M059J (cell line): ENCODE results near the gene COX5B. TPM values are rescaled to one million over a fixed set of nuclear protein-coding genes. Genes with fewer than 3 reads are reported as not detected.
"Not testable (repeated sequence)": the region's sequence is repeated elsewhere in the genome, so short reads cannot be mapped to it uniquely, and the experiment has no call there.

ENCODE experiments used
- DNase-seq: peaks from one replicate; pipeline ENCODE4 v3.0.0-alpha.2; 2012; ENCODE audit warnings: low read depth
- total RNA-seq: library from RNA; depleted of rRNA; stranded (reverse); fragments of >200 nt; shearing (Covaris generic); gene quantifications from 2 replicates; pipeline ENCODE4 v1.2.3, GENCODE V29; 2014; rRNA removed

The COX5B gene
- total RNA-seq, result 433 and 603 TPM in 2 replicates

DNA sequence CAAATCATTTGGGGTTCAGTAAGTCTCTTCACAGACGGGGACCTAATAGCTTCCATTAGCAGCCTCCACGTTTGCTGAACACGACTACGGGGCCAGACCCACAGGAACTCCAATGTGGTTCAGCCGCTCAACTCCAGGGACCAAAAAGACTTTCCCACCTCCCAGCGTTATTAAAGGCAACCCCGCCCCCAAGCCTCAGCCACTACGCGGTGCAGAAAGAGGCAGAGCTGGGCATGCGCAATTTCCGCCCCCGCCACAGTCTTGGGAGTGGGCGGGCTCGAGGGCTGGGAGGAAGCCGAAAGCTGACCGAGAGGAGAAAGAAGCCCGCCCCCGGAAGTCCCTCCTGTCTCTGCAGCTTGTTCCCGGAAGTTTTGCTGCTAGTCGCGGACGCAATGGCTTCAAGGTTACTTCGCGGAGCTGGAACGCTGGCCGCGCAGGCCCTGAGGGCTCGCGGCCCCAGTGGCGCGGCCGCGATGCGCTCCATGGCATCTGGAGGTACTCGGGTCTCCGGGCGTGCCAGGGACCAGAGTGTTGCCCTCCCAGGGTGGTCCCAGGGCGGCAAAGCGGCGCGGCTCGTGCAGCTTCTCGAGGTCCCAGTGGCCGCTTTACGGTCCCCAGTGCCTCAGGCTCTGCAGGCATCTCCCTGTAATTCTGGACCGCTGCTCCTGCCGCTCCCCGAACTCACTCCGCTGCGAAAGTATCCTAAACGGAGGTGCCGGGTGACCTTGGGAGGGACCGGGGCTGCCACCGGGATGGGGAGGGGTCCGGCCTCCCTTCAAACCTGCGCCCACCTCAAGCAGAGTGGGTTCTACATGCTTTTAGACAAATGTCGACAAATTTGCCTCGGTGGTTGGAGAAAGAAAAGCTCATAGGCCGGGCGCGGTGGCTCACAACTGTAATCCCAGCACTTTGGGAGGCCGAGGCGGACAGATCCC lies at the start of gene COX5B:
COX5B (plus strand) TSS at position 368 of the 935 bp plus-strand sequence; CDS start at position 393, 25 bp downstream.
- peak; percentile 96 for DNase-seq

DNA sequence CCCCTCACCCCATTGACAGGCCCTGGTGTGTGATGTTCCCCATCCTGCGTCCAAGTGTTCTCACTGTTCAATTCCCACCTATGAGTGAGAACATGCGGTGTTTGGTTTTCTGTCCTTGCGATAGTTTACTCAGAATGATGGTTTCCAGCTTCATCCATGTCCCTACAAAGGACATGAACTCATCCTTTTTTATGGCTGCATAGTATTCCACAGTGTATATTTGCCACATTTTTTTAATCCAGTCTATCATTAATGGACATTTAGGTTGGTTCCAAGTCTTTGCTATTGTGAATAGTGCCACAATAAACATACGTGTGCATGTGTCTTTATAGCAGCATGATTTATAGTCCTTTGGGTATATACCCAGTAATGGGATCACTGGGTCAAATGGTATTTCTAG lies 49.7 kb upstream of the COX5B start:
- not testable (repeated sequence) for DNase-seq

GRCh38 chr2:97601537-97601936 lies 44.3 kb upstream of the COX5B start:
- DNase-seq, result not testable (repeated sequence)

GRCh38 chr2:97605109-97605508 lies 40.8 kb upstream of the COX5B start:
- DNase-seq, result not testable (repeated sequence)

DNA sequence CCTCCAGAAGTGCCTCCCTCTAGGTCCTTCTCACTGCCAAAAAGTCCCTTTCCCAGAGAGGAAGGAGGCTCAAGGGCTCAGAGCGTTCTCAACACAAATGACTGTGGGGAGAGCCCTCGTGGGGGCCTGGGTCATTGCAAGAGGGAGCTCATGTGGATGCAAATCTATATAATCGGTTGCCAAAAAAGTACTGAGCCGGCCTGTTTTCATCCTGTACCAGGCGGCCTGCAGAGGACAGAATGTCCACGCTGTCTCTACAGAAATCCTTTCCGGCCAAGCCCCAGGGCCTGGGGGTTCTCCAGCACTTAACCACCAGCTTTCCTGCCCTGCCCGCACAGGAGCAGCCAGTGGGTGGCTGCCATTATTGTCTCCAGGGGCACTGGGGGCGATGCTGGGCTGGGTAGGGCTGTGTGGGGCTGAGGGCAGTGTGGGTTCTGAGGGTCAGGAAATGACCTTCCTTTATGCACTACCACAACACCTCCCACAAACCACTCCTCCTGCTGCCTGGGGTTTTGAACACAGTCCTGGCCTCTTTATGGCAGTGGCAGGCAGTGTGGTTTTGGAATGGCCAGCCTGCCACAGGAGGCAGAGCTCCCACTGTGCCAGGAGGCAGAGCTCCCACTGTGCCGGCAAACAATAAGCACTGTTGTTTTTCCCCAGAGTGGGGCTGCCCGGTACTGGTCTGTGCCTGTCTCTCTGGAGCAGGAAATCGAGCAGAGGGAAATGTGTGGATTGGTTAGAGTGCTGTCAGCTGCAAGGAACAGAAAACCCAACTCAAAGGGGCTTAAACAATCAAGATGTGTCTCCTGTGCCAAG lies 40.1 kb upstream of the COX5B start:
- not testable (repeated sequence) for DNase-seq

- DNase-seq, result not testable (repeated sequence)
These were observed 37.1 kb upstream of the COX5B start for GRCh38 chr2:97608745-97609144.

GRCh38 chr2:97611895-97612294 lies 34.0 kb upstream of the COX5B start:
- DNase-seq, result not testable (repeated sequence)

GRCh38 chr2:97615746-97616145 lies 30.1 kb upstream of the COX5B start:
- not testable (repeated sequence) for DNase-seq

DNA sequence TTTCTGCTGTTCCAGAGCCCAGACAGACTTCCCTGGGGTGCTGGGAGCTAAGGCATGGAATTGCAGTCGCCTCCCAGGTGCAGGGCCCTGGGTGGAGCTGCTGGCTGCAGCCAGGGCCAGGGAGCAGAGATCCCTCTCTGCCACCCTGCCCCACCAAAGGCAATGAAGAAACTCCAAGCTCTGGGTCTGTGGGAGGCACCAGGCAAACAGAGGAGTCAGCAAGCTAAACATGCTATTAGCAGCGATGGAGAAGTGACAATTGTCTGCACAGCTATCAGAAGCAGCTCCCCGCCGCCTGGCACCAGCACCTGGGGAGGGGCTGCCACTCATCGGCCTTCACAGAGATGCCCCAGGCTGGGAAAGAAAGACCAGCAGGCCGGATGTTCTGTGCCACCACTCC lies 28.0 kb upstream of the COX5B start:
- DNase-seq, result no peak

- peak; percentile 24 for DNase-seq
These were observed 26.7 kb upstream of the COX5B start for GRCh38 chr2:97618939-97619827.

DNA sequence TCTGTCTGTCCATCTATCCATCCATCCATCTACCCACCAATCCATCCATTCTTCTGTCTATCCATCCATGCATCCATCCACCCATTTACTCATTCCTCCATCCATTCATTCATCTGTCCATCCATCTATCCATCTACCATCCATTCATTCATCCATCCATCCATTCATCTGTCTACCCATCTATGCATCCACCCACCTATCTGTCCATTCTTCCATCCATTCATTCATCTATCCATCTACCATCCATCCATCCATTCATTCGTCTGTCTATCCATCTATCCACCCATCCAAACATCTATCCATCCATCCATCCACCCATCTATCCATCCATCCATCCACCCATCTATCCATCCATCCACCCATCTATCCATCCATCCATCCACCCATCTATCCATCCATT lies 25.4 kb upstream of the COX5B start:
- not testable (repeated sequence) for DNase-seq

GRCh38 chr2:97622976-97623375 lies 22.9 kb upstream of the COX5B start:
- DNase-seq, result not testable (repeated sequence)

DNA sequence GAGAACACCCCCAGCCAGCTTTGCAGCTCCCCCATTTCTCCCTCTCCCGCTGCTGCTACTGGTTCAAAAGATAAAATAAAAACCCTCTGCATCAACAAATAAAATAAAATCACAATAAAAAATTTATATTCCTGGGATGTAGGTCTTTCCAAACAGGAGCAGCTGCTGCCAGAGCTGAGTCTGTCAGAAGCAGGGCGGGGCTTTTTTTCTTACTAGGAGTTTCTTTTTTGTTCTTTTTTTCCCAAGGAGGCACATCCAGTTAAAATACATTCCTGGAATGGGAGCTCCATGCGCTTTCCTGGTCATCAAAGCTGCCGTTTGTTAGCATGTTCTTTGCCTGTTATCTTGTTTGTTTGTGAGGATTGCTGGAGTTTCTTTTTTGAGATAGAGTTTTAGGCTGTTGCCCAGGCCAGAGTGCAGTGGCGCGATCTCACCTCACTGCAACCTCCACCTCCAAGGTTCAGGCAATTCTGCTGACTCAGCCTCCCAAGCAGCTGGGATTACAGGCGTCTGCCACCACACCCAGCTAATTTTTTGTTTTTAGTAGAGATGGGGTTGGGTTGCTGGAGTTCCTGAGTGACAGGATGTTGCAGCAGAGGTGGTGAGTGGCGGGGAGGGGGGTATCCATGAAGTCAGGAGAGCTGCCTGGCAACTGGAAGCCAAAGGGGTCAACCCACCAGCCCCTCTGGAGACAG lies 20.4 kb upstream of the COX5B start:
- not testable (repeated sequence) for DNase-seq

GRCh38 chr2:97626049-97626430 lies 19.8 kb upstream of the COX5B start:
- DNase-seq, result peak; percentile 19

DNA sequence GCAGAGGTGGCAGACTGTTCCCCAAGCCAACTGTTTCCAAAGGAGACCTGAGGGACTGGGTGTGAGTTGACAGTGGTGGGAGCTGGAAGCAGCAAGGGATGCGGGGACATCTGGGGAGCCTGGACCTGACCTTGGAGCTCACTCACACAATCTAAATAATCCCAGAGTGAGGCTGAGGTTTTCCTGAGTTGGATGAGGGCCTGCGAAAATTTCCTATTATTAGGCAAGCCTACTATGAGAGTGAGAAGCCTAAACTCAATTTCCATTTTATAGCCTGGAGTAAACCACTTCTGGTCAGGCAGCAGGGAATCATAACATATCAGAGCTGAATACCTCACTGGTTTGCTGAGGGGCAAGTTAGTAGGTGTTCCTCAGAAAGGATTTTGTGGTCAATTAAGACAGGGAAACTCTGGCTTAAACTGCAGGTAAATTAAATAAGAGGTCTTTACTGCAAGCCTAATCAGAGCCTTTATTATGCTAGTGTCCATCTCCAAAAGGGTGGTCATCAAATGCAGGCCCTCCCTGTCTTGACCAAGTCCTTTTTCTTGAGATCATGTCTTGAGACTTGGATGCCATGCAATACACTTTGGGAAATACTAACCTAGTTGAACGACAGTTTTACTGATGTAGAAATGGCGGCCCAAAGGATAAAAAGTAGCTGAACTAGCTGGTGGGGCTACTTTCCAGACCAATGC lies 1.7 kb upstream of the COX5B start:
- no peak for DNase-seq

GRCh38 chr2:97645112-97645694 lies 659 bp upstream of the COX5B start:
- DNase-seq, result peak; percentile 12

DNA sequence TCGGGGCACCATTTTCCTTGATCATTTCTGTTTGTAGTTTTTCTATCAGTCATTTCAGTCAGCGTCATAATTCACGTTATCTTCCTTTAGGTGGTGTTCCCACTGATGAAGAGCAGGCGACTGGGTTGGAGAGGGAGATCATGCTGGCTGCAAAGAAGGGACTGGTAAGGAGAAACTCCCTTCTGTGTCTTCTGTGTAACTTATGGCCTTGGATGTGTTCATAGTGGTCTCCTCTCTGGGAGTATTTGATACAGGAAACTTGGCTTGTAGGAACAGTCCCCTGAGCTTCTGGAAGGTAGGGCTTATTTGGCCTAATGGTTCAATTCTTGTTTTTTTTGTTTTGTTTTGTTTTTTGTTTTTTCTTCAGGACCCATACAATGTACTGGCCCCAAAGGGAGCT lies 1.1 kb downstream of the COX5B start:
- DNase-seq, result no peak

DNA sequence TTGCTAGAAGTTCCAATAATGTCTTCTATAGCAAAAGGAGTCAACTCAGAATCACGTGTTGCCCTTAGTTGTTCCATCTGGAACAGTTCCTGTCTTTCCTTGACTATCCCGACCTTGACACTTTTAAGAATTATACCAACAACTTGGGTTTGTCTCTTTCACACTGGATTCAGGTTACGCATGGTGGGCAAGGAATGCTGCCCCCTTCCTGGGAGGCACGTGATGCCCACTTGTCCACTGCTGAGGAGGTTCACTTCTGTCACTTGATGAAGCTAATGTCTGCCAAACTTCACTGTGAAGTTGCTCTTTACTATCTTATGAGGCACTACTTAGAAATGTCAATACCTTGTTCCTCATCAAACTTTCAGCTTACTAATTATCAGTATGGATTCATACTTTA lies 5.3 kb downstream of the COX5B start:
- DNase-seq, result no peak

GRCh38 chr2:97653473-97653872 lies 7.6 kb downstream of the COX5B start:
- DNase-seq, result no peak

GRCh38 chr2:97653874-97654273 lies 8.0 kb downstream of the COX5B start:
- no peak for DNase-seq
